Uterus (tissue), 2 donors: Measurements from ENCODE around the gene CREB5.

ENCODE experiments used
- CTCF ChIP-seq, 4 experiments: fragments of 200-600 bp in 2 of 4; fragments of 450-650 bp in 2 of 4; sonication (generic) in 2 of 4; IDR thresholded peaks; one replicate each; pipeline ENCODE4 v1.5.1; 2016 to 2019; ENCODE audit warnings: antibody characterized with exemption in 4 of 4, mild to moderate bottlenecking in 2 of 4, moderate library complexity in 1 of 4
- POLR2A ChIP-seq, 2 donors: fragments of 450-650 bp; IDR thresholded peaks; one replicate each; pipeline ENCODE4 v1.6.1; 2016; ENCODE audit warnings: antibody characterized with exemption in 2 of 2, mild to moderate bottlenecking in 1 of 2, moderate library complexity in 1 of 2

DNA sequence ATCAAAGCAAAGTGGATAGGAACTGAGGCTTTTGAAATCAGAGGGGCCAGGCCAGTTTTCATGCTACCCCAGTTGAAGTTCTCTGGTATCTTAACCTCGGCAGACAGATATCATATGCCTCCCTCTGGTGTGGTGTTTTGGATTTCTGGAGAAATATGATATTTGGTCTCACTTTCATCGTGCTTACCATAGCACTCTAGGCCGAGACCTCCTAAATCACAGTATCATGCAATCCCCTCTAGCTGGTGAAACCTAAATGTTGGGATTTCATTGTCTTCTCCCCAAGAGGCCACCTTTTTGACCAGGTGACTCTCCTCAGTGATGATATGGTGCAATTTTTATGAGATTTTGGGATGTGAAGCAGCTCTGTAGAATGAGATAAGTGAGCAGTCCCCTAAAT lies 183.5 kb downstream of the CREB5 start:
- TF ChIP-seq CTCF (IDR thresholded peaks at IDR 0.05) = no peak
- no peak for TF ChIP-seq POLR2A (IDR thresholded peaks at IDR 0.05)
